Muscle of leg (tissue), 11 donors: Measurements from ENCODE around the gene ATP10B. TPM values are rescaled to one million over a fixed set of nuclear protein-coding genes. Genes with fewer than 3 reads are reported as not detected.

Source experiments
- DNase-seq: peaks from one replicate; pipeline ENCODE4 v3.0.0; 2013
- H3K27ac ChIP-seq: one replicate; pipeline ENCODE4 v1.5.1; 2013; ENCODE audit warnings: mild to moderate bottlenecking, low read length, control low read depth
- H3K27me3 ChIP-seq: one replicate; pipeline ENCODE4 v1.6.1; 2013; ENCODE audit warnings: low read length; ENCODE audit not compliant: control insufficient read depth, insufficient read depth
- H3K36me3 ChIP-seq: one replicate; pipeline ENCODE4 v1.6.1; 2013; ENCODE audit warnings: low read length; ENCODE audit not compliant: control insufficient read depth, insufficient read depth
- H3K4me1 ChIP-seq: one replicate; pipeline ENCODE4 v1.6.1; 2013; ENCODE audit warnings: low read length; ENCODE audit not compliant: control insufficient read depth, insufficient read depth
- H3K4me3 ChIP-seq: one replicate; pipeline ENCODE4 v1.5.1; 2013; ENCODE audit warnings: low read length, control low read depth
- H3K9me3 ChIP-seq: replicated peaks from 2 replicates; pipeline ENCODE4 v1.6.1; 2013; ENCODE audit warnings: low read depth, low read length; ENCODE audit not compliant: control insufficient read depth
- WGBS: methylation state at CpG from one replicate; pipeline ENCODE4 v1.1.5; 2013; ENCODE audit warnings: missing lambda C conversion rate; ENCODE audit not compliant: insufficient coverage; 5-methylcytosine and 5-hydroxymethylcytosine counted together
- polyA plus RNA-seq, 8 donors: library from polyadenylated mRNA; unstranded; fragments of 120-200 nt; gene quantifications; one replicate each; pipeline versions ENCODE4 v1.2.1 to v1.2.3, GENCODE V29; 2013; ENCODE audit warnings: inconsistent platforms in 1 of 8, low replicate concordance in 1 of 8; ENCODE audit not compliant: insufficient read length in 8 of 8, insufficient read depth in 1 of 8
- total RNA-seq: library from RNA; stranded (reverse); fragments of 120-200 nt; gene quantifications from one replicate; pipeline ENCODE4 v1.2.4, GENCODE V29; 2013

Gene ATP10B
- total and polyA plus RNA-seq, 9 donors, result 0.24 to 1.4 (median 0.60) TPM

GRCh38 chr5:160567031-160567705 lies 284.8 kb downstream of the ATP10B start:
- Histone ChIP-seq H3K27ac (no peak overlapping the region), H3K36me3 (no peaks in the 10 kb centered on the region), H3K4me1 (no peaks in the 10 kb centered on the region), H3K27me3 (no peaks in the 10 kb centered on the region), H3K9me3 (no peaks in the 10 kb centered on the region), H3K4me3 (no peak overlapping the region)
- no peak for DNase-seq
- 72% methylated on average over 2 of the region's 4 CpGs for whole genome bisulfite sequencing

DNA sequence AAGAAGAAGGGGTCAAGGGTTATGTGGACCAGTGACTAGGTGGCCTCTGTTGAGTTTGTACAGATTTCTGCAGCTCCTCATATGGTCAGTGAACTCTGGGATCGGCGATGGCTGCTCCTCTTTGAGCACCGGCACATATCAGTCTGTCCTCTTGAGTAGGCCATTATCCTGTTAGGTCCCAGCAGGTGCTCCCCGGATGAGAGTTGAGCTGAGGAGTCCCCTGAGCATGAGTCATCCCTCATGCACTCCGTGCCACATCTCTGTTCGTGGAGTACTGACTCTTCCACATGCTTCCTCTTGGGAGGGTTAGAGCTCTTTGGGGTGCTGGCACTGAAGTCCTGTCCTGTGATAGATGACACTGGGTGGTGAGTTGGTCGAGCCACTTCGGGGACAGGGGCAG lies 286.6 kb downstream of the ATP10B start:
- DNase-seq, result no peak
- no peaks in the 10 kb centered on the region for H3K9me3 ChIP-seq
- no peak overlapping the region for H3K4me3 ChIP-seq
- no peak overlapping the region for H3K27ac ChIP-seq
- WGBS, result 87% methylated on average over 7 of the region's 8 CpGs
- no peaks in the 10 kb centered on the region for H3K4me1 ChIP-seq
- H3K36me3 ChIP-seq, result no peaks in the 10 kb centered on the region
- H3K27me3 ChIP-seq, result no peaks in the 10 kb centered on the region

- Histone ChIP-seq H3K4me3 (no peak overlapping the region), H3K9me3 (no peaks in the 10 kb centered on the region), H3K27ac (no peak overlapping the region), H3K4me1 (peaks cover 3% of the 10 kb centered on the region), H3K36me3 (no peaks in the 10 kb centered on the region), H3K27me3 (no peaks in the 10 kb centered on the region)
- DNase-seq, result no peak
- 80% methylated on average over 1 of the region's 4 CpGs for WGBS
Measured at GRCh38 chr5:160556846-160557245, 295.2 kb downstream of the ATP10B start.

DNA sequence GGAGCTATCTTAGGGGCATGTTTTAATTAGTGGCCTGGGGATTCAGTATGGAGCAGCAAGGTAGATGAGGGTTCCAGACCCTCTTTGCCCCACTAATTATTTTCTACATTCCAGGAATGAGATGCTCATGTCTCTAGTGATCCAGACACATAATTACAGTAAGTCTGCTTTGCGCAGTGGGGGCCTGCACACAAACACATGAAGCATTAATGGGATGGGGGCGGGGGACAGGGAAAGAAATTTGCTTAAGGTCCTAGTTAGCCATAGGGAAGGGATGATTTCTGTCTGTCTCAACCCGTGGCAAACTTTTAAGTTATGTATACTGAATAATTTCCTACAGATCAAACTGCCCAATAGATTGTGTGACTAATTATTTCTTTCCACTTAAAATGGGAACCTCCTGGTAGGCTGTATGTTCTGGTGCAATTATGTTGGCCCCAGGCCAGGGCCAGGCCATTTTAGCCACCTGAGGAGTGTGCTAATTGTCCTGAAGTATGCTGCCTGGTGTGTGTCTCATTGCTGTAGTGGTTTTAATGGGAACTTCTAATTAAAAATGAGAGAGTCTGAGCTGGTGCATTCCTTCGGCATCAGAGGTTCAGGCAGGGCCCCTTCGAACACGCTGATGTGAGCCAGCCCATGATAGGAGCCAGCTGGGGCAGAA lies 295.9 kb downstream of the ATP10B start:
- WGBS, result 62% methylated on average over 3 of the region's 6 CpGs
- no peak for DNase-seq
- no peak overlapping the region for H3K4me3 ChIP-seq

GRCh38 chr5:160555581-160555970 lies 296.4 kb downstream of the ATP10B start:
- H3K4me3 ChIP-seq, result no peak overlapping the region
- WGBS, result 100% methylated on average over 2 of the region's 3 CpGs
- no peak for DNase-seq
- H3K9me3 ChIP-seq, result no peaks in the 10 kb centered on the region
- H3K27me3 ChIP-seq, result no peaks in the 10 kb centered on the region
- H3K4me1 ChIP-seq, result peaks cover 3% of the 10 kb centered on the region
- no peaks in the 10 kb centered on the region for H3K36me3 ChIP-seq
- H3K27ac ChIP-seq, result no peak overlapping the region

More for the DNA sequence above, 295.9 kb downstream of the ATP10B start:
- Histone ChIP-seq H3K27me3 (no peaks in the 10 kb centered on the region), H3K4me1 (peaks cover 3% of the 10 kb centered on the region), H3K27ac (no peak overlapping the region), H3K9me3 (no peaks in the 10 kb centered on the region), H3K36me3 (no peaks in the 10 kb centered on the region)

- Histone ChIP-seq H3K27ac (no peak overlapping the region), H3K27me3 (no peaks in the 10 kb centered on the region), H3K4me1 (no peaks in the 10 kb centered on the region), H3K4me3 (no peak overlapping the region), H3K9me3 (no peaks in the 10 kb centered on the region), H3K36me3 (no peaks in the 10 kb centered on the region)
- DNase-seq, result no peak
Measured at GRCh38 chr5:160550075-160550474, 301.9 kb downstream of the ATP10B start.

- Histone ChIP-seq H3K36me3 (no peaks in the 10 kb centered on the region), H3K27ac (no peak overlapping the region), H3K4me1 (no peaks in the 10 kb centered on the region)
Measured at GRCh38 chr5:160548949-160549645, 302.9 kb downstream of the ATP10B start.

GRCh38 chr5:160547872-160548271 lies 304.1 kb downstream of the ATP10B start:
- 100% methylated on average over 1 of the region's 1 CpG for WGBS
- Histone ChIP-seq H3K9me3 (no peaks in the 10 kb centered on the region), H3K36me3 (no peaks in the 10 kb centered on the region), H3K4me3 (no peak overlapping the region), H3K27me3 (no peaks in the 10 kb centered on the region), H3K4me1 (no peaks in the 10 kb centered on the region), H3K27ac (no peak overlapping the region)
- DNase-seq, result no peak

More at GRCh38 chr5:160548949-160549645, 302.9 kb downstream of the ATP10B start:
- Histone ChIP-seq H3K9me3 (no peaks in the 10 kb centered on the region), H3K27me3 (no peaks in the 10 kb centered on the region), H3K4me3 (no peak overlapping the region)
- 50% methylated on average over 1 of the region's 4 CpGs for WGBS
- no peak for DNase-seq

- no peaks in the 10 kb centered on the region for H3K9me3 ChIP-seq
- no peaks in the 10 kb centered on the region for H3K36me3 ChIP-seq
- no peak overlapping the region for H3K4me3 ChIP-seq
- no peak for DNase-seq
- no peaks in the 10 kb centered on the region for H3K27me3 ChIP-seq
- no peaks in the 10 kb centered on the region for H3K4me1 ChIP-seq
- H3K27ac ChIP-seq, result no peak overlapping the region
- WGBS, result 77% methylated on average over 2 of the region's 2 CpGs
Measured at GRCh38 chr5:160547061-160547460, 304.9 kb downstream of the ATP10B start.

GRCh38 chr5:160545832-160546231 lies 306.2 kb downstream of the ATP10B start:
- no peaks in the 10 kb centered on the region for H3K27me3 ChIP-seq
- no peak for DNase-seq
- H3K36me3 ChIP-seq, result no peaks in the 10 kb centered on the region
- H3K4me3 ChIP-seq, result no peak overlapping the region
- no CpG with 5 or more reads among the region's 1 CpG for WGBS
- no peak overlapping the region for H3K27ac ChIP-seq
- H3K4me1 ChIP-seq, result no peaks in the 10 kb centered on the region
- no peaks in the 10 kb centered on the region for H3K9me3 ChIP-seq
